ENCODE results near the gene ZDHHC9. TPM values are rescaled to one million over a fixed set of nuclear protein-coding genes. Genes with fewer than 3 reads are reported as not detected.
A peak's percentile ranks its signal among the peaks of the same experiment; 100 is the strongest.

The ZDHHC9 gene
- total RNA-seq, 1 donor from 2014 or later = 48.4 TPM

DNA sequence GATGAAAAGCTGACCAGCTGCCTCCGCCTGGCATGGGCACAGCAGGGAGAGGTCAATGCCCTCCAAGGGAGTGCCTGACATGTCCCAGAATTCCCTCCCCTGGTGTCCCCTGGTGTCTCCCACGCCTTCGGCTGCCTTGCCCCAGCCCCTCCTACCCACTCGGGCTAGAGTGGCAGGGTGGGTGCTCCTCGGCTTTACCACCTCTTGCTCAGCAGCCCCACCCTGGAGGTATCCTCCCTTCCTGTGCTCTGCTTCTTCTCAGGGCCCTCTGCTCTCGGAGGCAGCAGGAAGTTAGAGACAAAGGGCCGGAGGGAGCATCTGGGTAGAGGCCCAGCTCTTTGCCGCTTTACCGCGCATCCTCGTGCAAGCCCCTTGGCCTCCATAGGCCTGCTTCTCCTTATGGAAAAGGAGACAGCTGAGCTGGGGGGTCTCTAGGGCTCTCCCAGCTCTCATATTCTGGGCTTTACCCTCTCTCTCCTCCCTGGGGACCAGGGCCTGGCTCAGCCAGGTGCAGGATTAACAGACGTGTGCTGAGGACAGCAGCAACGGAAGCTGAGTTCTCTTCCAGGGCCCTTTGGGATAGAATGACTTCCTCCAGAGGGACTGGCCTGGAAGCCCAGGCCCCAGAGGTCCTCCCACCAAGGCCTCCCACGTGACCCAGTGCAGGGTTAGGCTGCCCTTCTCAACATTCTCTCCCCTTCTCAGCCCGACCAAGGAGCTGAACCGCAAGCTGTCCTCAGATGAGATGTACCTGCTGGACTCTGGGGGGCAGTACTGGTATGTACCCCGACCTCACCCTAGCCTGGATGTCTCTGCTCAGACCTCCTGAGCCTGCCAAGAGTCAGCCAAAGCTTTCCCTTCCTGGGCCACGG lies 87.7 kb downstream of the ZDHHC9 start:
- DNase-seq = no peak
- intact Hi-C loops (cut with DNase I) = no loop called here

DNA sequence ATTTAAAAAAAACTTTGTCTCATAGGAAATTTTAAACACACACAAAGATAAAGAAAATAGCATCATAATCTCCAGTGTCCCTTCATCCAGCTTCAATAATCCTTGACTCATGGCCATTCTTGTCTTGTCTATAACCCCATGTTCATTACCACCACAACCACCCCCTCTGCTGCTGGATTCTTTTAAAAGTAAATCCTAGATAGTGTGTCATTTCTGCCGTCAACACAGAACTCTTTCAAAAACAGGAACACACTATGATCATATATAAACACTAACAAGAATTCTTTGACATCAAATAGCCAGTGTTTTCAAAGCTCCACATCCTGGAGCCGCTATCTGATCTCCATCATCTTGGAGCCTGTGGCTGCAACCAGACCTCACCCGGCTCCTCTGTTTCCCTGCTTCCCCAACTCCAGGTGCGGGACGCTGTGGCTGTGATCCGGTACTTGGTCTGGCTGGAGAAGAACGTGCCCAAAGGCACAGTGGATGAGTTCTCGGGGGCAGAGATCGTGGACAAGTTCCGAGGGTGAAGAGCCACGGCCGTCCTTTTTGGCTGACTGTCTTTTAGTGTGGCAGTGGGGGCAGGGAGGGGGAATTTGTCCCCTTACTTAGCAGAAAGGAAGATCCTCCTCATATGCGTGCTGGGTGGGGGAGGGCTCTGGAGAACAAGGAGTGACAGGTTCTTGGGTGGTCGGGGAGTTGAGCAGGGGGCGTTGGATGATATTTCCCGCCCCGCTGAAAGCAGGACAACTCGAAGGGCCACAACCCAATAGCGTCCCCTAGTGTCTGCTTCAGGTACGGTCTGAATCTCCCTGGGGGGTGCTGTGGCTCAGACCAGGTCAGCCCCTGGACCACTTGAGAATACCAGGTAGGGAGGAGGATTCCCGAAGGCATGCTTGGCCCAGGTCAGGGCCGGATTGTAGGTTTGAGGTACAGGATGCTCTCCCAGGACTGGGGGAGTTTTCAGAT lies 89.3 kb downstream of the ZDHHC9 start:
- no peak for DNase-seq
- TF ChIP-seq CTCF (IDR thresholded peaks at IDR 0.05) = peak; percentile 26
- no peaks in the 10 kb centered on the region for H3K36me3 ChIP-seq
- no peak overlapping the region for H3K27ac ChIP-seq
- H3K4me3 ChIP-seq = no peak overlapping the region
- H3K9me3 ChIP-seq = no peaks in the 10 kb centered on the region
- H3K27me3 ChIP-seq = no peaks in the 10 kb centered on the region
- intact Hi-C loops (cut with DNase I) = no loop called here
- no peaks in the 10 kb centered on the region for H3K4me1 ChIP-seq
- ATAC-seq = peak; percentile 7

More for the DNA sequence above, 87.7 kb downstream of the ZDHHC9 start:
- no peaks in the 10 kb centered on the region for H3K36me3 ChIP-seq
- H3K27me3 ChIP-seq = no peaks in the 10 kb centered on the region
- ATAC-seq = no peak
- no peak for TF ChIP-seq CTCF (IDR thresholded peaks at IDR 0.05)
- H3K4me1 ChIP-seq = no peaks in the 10 kb centered on the region
- no peaks in the 10 kb centered on the region for H3K9me3 ChIP-seq
- no peak overlapping the region for H3K4me3 ChIP-seq
- no peak overlapping the region for H3K27ac ChIP-seq

Other genes starting within 250 kb of the ZDHHC9 start
- gene APLN, start 188.9 kb downstream of the ZDHHC9 start, total RNA-seq = 7.9 TPM
- gene XPNPEP2, start 104.9 kb downstream of the ZDHHC9 start, total RNA-seq = 0.93 TPM
- gene SASH3, start 63.9 kb downstream of the ZDHHC9 start, total RNA-seq = 41.2 TPM
- 12.9 TPM for gene UTP14A, start 62.3 kb upstream of the ZDHHC9 start, total RNA-seq
- 15.0 TPM for gene BCORL1, start 138.7 kb upstream of the ZDHHC9 start, total RNA-seq

All from upper lobe of right lung (tissue), 1 donor.